Panc1 (cell line): Measurements from ENCODE around the gene SMNDC1. TPM values are rescaled to one million over a fixed set of nuclear protein-coding genes. Genes with fewer than 3 reads are reported as not detected.

Source experiments
- ATAC-seq: fragments of 200-7000 bp; cut with Tn5 transposase; 2 replicates; pipeline ENCODE4 v1.9.1; 2020; ENCODE audit warnings: mild to moderate bottlenecking, moderate library complexity
- BruUV-seq: library from RNA; stranded (reverse); fragments of 400-500 nt; replicated peaks from 2 replicates; lab custom pipeline; 2021; lab: Mats Ljungman, UMichigan
- CTCF ChIA-PET: fragments of 300-600 bp; sonication (Branson Sonifier 250); formaldehyde crosslinking; loops from one replicate; lab custom pipeline; 2022; ENCODE audit warnings: antibody characterized with exemption; lab: Charles Lee
- POLR2A ChIA-PET: fragments of 300-600 bp; sonication (Branson Sonifier 250); formaldehyde crosslinking; loops from one replicate; lab custom pipeline; 2022; ENCODE audit warnings: antibody characterized with exemption; lab: Charles Lee
- DNase-seq: peaks from one replicate; pipeline ENCODE4 v3.0.0-alpha.2; 2010; ENCODE audit warnings: low read depth, low spot score
- H3K27ac ChIP-seq: 2 replicates; pipeline ENCODE4 v1.5.1; 2011; ENCODE audit warnings: mild to moderate bottlenecking, low read length, inconsistent platforms
- H3K27me3 ChIP-seq: fragments of 200-500 bp; sonication (Bioruptor generic); 2 replicates; pipeline ENCODE4 v1.6.0; 2014; ENCODE audit warnings: low read length, inconsistent platforms; ENCODE audit not compliant: control insufficient read depth, insufficient read depth
- H3K36me3 ChIP-seq: fragments of 200-500 bp; sonication (Bioruptor generic); 2 replicates; pipeline ENCODE4 v1.5.1; 2014; ENCODE audit warnings: inconsistent platforms, mild to moderate bottlenecking, low read length, moderate library complexity; ENCODE audit not compliant: control insufficient read depth, insufficient read depth
- H3K4me1 ChIP-seq: 2 replicates; pipeline ENCODE4 v1.5.1; 2011; ENCODE audit warnings: inconsistent platforms, mild to moderate bottlenecking, low read length, moderate library complexity; ENCODE audit not compliant: control insufficient read depth, insufficient read depth
- H3K4me3 ChIP-seq, 2 experiments: 2 replicates each; pipeline ENCODE4 v1.5.1; 2011 to 2012; ENCODE audit warnings: low read depth in 2 of 2, low read length in 2 of 2, mild to moderate bottlenecking in 2 of 2, inconsistent platforms in 1 of 2, moderate library complexity in 1 of 2
- H3K9me3 ChIP-seq: fragments of 200-500 bp; sonication (Bioruptor generic); 2 replicates; pipeline ENCODE4 v1.5.1; 2014; ENCODE audit warnings: low read depth, mild to moderate bottlenecking, inconsistent platforms, low read length, moderate library complexity; ENCODE audit not compliant: control insufficient read depth, insufficient read depth
- POLR2AphosphoS5 ChIP-seq: IDR thresholded peaks from 2 replicates; pipeline ENCODE4 v1.6.1; 2012; ENCODE audit warnings: mild to moderate bottlenecking, low read depth, low read length, moderate library complexity
- SIN3A ChIP-seq: IDR thresholded peaks from 2 replicates; pipeline ENCODE4 v1.6.1; 2012; ENCODE audit warnings: low read depth, mild to moderate bottlenecking, low read length, moderate library complexity, borderline replicate concordance; ENCODE audit not compliant: insufficient read depth
- TCF7L2 ChIP-seq: IDR thresholded peaks from 2 replicates; pipeline ENCODE4 v1.6.1; 2011; ENCODE audit warnings: mild to moderate bottlenecking, low read depth, low read length, inconsistent platforms
- in situ Hi-C: cut with HindIII; loops from 2 replicates; pipeline ENCODE4 v1.10.0; 2016; ENCODE audit warnings: low sequenced_read_pairs, low pct_unique_long_range_greater_than_20kb
- intact Hi-C: fragments of 100-400 bp; cut with micrococcal nuclease; formaldehyde crosslinking; loops from one replicate; pipeline ENCODE4 v1.10.0; 2022; ENCODE audit not compliant: unreplicated experiment
- total RNA-seq: library from RNA; stranded (reverse); gene quantifications from one replicate; pipeline ENCODE4 v1.2.1, GENCODE V29; 2021; ENCODE audit not compliant: unreplicated experiment
- TF ChIP-seq, protein P1 (sequence below), 2 experiments: IDR thresholded peaks; 2 replicates each; pipeline ENCODE4 v1.6.1; 2011 to 2012; ENCODE audit warnings: low read depth in 2 of 2, control low read depth in 1 of 2, low read length in 1 of 2, mild to moderate bottlenecking in 1 of 2, moderate library complexity in 1 of 2; ENCODE audit not compliant: insufficient read depth in 1 of 2
- TF ChIP-seq, protein P2 (sequence below): fragments of 450-650 bp; IDR thresholded peaks from 2 replicates; pipeline ENCODE4 v1.5.1; 2017; ENCODE audit warnings: mild to moderate bottlenecking

The SMNDC1 gene
- total RNA-seq, 1 experiment from 2014 or later = 62.2 TPM

DNA sequence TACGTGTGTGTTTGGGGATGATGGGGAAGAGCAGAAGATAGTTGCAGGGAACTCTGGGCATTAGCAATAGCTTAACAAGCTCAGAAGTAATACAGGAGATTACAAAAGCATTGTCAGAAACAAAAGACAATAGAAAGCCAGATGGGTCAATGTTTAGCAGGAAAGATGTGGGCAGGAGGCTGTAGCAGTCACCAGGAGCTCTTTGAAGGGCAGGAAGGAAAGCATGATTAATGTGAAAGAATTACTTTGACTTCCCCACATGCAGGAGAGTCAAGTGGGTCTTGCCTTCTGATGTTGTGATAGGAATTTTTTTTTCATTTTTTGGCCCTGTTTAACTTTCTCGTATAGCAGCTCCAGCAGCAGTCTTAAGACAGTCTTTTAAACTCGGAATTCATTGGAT, 6.0 kb upstream of the SMNDC1 start:
- no peak for ATAC-seq
- Histone ChIP-seq H3K9me3 (no peaks in the 10 kb centered on the region), H3K27me3 (no peaks in the 10 kb centered on the region), H3K4me1 (peaks cover 3% of the 10 kb centered on the region), H3K27ac (no peak overlapping the region), H3K36me3 (no peaks in the 10 kb centered on the region), H3K4me3 (no peak overlapping the region)
- no TSS peak for BruUV-seq
- in situ Hi-C loops = no loop called here
- ChIA-PET CTCF (no interaction called here), POLR2A (interaction anchor here (0.5 kb wide), 2 partner anchors 9 to 237 kb away, joined by 6 to 11 read pairs; no protein-coding TSS in a partner anchor)
- intact Hi-C loops = loop anchor here (1.0 to 2.0 kb wide), 3 partner anchors 190 to 290 kb away; no protein-coding TSS in a partner anchor
- TF ChIP-seq, protein P1, sequence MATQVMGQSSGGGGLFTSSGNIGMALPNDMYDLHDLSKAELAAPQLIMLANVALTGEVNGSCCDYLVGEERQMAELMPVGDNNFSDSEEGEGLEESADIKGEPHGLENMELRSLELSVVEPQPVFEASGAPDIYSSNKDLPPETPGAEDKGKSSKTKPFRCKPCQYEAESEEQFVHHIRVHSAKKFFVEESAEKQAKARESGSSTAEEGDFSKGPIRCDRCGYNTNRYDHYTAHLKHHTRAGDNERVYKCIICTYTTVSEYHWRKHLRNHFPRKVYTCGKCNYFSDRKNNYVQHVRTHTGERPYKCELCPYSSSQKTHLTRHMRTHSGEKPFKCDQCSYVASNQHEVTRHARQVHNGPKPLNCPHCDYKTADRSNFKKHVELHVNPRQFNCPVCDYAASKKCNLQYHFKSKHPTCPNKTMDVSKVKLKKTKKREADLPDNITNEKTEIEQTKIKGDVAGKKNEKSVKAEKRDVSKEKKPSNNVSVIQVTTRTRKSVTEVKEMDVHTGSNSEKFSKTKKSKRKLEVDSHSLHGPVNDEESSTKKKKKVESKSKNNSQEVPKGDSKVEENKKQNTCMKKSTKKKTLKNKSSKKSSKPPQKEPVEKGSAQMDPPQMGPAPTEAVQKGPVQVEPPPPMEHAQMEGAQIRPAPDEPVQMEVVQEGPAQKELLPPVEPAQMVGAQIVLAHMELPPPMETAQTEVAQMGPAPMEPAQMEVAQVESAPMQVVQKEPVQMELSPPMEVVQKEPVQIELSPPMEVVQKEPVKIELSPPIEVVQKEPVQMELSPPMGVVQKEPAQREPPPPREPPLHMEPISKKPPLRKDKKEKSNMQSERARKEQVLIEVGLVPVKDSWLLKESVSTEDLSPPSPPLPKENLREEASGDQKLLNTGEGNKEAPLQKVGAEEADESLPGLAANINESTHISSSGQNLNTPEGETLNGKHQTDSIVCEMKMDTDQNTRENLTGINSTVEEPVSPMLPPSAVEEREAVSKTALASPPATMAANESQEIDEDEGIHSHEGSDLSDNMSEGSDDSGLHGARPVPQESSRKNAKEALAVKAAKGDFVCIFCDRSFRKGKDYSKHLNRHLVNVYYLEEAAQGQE (IDR thresholded peaks at IDR 0.05; ENCODE audit: insufficient read depth in 1 of 2, low read depth in 2 of 2, low read length in 1 of 2) = no peak
- TF ChIP-seq SIN3A (no peak), TCF7L2 (no peak), POLR2AphosphoS5 (no peak)
- TF ChIP-seq, protein P2, sequence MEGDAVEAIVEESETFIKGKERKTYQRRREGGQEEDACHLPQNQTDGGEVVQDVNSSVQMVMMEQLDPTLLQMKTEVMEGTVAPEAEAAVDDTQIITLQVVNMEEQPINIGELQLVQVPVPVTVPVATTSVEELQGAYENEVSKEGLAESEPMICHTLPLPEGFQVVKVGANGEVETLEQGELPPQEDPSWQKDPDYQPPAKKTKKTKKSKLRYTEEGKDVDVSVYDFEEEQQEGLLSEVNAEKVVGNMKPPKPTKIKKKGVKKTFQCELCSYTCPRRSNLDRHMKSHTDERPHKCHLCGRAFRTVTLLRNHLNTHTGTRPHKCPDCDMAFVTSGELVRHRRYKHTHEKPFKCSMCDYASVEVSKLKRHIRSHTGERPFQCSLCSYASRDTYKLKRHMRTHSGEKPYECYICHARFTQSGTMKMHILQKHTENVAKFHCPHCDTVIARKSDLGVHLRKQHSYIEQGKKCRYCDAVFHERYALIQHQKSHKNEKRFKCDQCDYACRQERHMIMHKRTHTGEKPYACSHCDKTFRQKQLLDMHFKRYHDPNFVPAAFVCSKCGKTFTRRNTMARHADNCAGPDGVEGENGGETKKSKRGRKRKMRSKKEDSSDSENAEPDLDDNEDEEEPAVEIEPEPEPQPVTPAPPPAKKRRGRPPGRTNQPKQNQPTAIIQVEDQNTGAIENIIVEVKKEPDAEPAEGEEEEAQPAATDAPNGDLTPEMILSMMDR = no peak
- no peak for DNase-seq

DNA sequence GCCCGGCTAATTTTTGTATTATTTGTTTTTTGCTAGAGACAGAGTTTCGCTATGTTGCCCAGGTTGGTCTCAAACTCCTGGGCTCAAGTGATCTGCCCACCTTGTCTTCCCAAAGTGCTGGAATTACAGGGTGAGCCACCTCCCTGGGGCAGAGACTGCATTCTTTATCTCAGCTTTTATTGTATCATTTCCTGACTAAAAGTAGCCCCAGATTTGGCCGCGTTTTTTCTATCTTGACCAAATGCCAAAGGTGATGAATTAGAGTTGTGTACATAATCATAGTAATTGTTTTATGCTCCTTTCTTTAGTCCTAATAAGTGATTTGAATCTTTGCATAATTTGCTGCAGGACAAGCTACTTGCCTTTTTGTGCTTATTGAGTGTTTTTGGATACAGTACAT, 3.1 kb upstream of the SMNDC1 start:
- Histone ChIP-seq H3K9me3 (no peaks in the 10 kb centered on the region), H3K36me3 (peaks cover 15% of the 10 kb centered on the region), H3K27me3 (no peaks in the 10 kb centered on the region), H3K4me3 (no peak overlapping the region), H3K27ac (no peak overlapping the region), H3K4me1 (peaks cover 16% of the 10 kb centered on the region)
- in situ Hi-C loops = no loop called here
- POLR2A ChIA-PET = no interaction called here
- DNase-seq = no peak
- BruUV-seq = no TSS peak
- ATAC-seq = no peak
- intact Hi-C loops = loop anchor here (5.0 kb wide), 1 partner anchor 584 kb away; no protein-coding TSS in a partner anchor
- CTCF ChIA-PET = interaction anchor here (0.6 to 1.6 kb wide), 2 partner anchors 186 to 300 kb away, joined by 3 to 11 read pairs; no protein-coding TSS in a partner anchor
- TF ChIP-seq, protein P1 (IDR thresholded peaks at IDR 0.05; ENCODE audit: insufficient read depth in 1 of 2, low read depth in 2 of 2, low read length in 1 of 2) = no peak
